ENCODE measurements around the gene KCNE1.
"Not testable (repeated sequence)": the region's sequence is repeated elsewhere in the genome, so short reads cannot be mapped to it uniquely, and the experiment has no call there.

KCNE1 gene

DNA sequence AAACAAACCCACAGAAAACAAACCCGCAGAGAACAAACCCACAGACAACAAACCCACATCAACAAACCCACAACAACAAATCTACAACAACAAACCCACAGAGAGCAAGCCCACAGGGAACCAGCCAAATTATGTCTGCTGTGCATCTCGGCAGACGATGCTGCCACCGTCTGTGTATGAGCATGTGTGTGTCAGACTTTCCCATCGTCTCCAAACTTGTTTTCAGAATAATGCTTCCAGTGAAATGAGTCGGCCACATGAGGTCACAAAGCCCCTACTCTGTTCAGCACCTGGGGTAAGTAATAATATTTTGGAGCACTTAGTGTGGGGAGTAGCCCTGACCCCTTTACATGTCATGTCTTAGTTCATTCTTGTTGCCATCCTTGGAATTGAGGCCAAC lies 105.9 kb downstream of the KCNE1 start:
- not testable (repeated sequence) for DNase-seq

- not testable (repeated sequence) for DNase-seq
Measured at GRCh38 chr21:34405686-34406085, 106.3 kb downstream of the KCNE1 start.

- DNase-seq = not testable (repeated sequence)
Measured at GRCh38 chr21:34404742-34405141, 107.3 kb downstream of the KCNE1 start.

DNA sequence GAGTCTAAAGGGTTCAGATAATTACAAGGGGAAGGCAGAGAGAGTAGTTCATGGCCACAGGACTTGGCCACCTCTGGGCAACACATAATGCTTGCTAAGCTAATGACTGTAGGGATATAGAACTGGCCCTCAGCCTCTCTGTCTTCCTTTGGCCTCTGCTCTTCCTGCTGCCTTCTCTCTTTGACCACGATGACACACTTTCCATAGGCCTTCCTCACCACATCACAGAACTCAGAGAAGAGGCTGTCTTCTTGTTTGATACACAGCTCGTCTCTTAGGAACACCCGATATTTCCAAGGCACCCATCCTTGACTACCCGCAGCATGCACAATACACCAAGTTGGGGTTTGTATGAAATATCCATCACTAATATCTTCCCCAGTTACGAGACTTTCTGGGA lies 111.5 kb downstream of the KCNE1 start:
- not testable (repeated sequence) for DNase-seq

Data from NCI-H748 treated with DMSO at 0.1 percent for 48 hours (cell line).